Measurements from ENCODE around the gene CDC42EP5.

DNA sequence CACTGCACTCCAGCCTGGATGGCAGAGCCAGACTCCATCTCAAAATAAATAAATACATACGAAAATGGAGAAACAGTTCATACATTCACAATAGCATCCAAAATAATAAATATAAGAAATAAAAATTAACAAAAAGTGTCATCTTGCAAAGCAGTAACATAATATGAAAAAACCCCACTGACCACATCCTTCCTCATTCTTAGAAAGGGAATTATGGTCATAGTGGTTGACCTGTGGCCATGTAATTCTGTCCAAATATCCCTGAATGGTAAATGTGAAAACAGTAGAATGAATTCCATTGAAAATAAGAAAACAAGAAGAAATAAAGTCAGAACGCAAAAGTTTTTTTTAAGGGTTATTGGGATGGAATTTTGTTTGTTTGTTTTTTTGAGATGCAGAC lies 7.0 kb upstream of the CDC42EP5 start:
- TF ChIP-seq, protein P1, sequence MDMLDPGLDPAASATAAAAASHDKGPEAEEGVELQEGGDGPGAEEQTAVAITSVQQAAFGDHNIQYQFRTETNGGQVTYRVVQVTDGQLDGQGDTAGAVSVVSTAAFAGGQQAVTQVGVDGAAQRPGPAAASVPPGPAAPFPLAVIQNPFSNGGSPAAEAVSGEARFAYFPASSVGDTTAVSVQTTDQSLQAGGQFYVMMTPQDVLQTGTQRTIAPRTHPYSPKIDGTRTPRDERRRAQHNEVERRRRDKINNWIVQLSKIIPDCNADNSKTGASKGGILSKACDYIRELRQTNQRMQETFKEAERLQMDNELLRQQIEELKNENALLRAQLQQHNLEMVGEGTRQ (IDR thresholded peaks at IDR 0.05; ENCODE audit: borderline replicate concordance, low read depth, low read length) = no peak
- TF ChIP-seq, protein P2, sequence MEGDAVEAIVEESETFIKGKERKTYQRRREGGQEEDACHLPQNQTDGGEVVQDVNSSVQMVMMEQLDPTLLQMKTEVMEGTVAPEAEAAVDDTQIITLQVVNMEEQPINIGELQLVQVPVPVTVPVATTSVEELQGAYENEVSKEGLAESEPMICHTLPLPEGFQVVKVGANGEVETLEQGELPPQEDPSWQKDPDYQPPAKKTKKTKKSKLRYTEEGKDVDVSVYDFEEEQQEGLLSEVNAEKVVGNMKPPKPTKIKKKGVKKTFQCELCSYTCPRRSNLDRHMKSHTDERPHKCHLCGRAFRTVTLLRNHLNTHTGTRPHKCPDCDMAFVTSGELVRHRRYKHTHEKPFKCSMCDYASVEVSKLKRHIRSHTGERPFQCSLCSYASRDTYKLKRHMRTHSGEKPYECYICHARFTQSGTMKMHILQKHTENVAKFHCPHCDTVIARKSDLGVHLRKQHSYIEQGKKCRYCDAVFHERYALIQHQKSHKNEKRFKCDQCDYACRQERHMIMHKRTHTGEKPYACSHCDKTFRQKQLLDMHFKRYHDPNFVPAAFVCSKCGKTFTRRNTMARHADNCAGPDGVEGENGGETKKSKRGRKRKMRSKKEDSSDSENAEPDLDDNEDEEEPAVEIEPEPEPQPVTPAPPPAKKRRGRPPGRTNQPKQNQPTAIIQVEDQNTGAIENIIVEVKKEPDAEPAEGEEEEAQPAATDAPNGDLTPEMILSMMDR (IDR thresholded peaks at IDR 0.05) = no peak
- TF ChIP-seq RXRA (IDR thresholded peaks at IDR 0.05; ENCODE audit: borderline replicate concordance, low read depth) (no peak), RAD21 (IDR thresholded peaks at IDR 0.05; ENCODE audit: low read length) (no peak), SMC3 (IDR thresholded peaks at IDR 0.05; ENCODE audit: low read depth, low read length) (no peak)
- TF ChIP-seq, protein P3, sequence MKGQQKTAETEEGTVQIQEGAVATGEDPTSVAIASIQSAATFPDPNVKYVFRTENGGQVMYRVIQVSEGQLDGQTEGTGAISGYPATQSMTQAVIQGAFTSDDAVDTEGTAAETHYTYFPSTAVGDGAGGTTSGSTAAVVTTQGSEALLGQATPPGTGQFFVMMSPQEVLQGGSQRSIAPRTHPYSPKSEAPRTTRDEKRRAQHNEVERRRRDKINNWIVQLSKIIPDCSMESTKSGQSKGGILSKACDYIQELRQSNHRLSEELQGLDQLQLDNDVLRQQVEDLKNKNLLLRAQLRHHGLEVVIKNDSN (IDR thresholded peaks at IDR 0.05; ENCODE audit: borderline replicate concordance, low read depth) = no peak
